Spleen (tissue), 11 donors: ENCODE measurements around the gene GRPR. TPM values are rescaled to one million over a fixed set of nuclear protein-coding genes. Genes with fewer than 3 reads are reported as not detected.

ENCODE experiments used
- DNase-seq: peaks from one replicate; pipeline ENCODE4 v3.0.0-alpha.2; 2020
- H3K27ac ChIP-seq, 8 donors: fragments of 200-600 bp; sonication (generic) in 7 of 8; 1 replicate in 4 of 8; 2 replicates in 4 of 8; pipeline versions ENCODE4 v1.5.0 to v1.8.0; 2016 to 2021; ENCODE audit warnings: inconsistent platforms in 4 of 8, mild to moderate bottlenecking in 4 of 8, moderate library complexity in 1 of 8
- H3K27me3 ChIP-seq, 7 donors: fragments of 200-600 bp; sonication (generic) in 6 of 7; replicated peaks in 1 of 7; 1 replicate in 4 of 7; 2 replicates in 3 of 7; pipeline versions ENCODE4 v1.5.0 to v1.8.0; 2016 to 2021; ENCODE audit warnings: inconsistent platforms in 3 of 7, mild to moderate bottlenecking in 1 of 7
- H3K36me3 ChIP-seq, 6 donors: fragments of 200-600 bp; sonication (generic) in 5 of 6; 1 replicate in 4 of 6; 2 replicates in 2 of 6; pipeline versions ENCODE4 v1.5.0 to v1.8.0; 2016 to 2021; ENCODE audit warnings: inconsistent platforms in 2 of 6
- H3K4me1 ChIP-seq, 6 donors: fragments of 200-600 bp; sonication (generic) in 5 of 6; 1 replicate in 3 of 6; 2 replicates in 3 of 6; pipeline versions ENCODE4 v1.5.0 to v1.8.0; 2016 to 2021; ENCODE audit warnings: inconsistent platforms in 3 of 6
- H3K4me3 ChIP-seq, 8 donors: fragments of 200-600 bp; sonication (generic) in 7 of 8; 1 replicate in 4 of 8; 2 replicates in 4 of 8; pipeline versions ENCODE4 v1.5.0 to v1.8.0; 2016 to 2021; ENCODE audit warnings: inconsistent platforms in 4 of 8, mild to moderate bottlenecking in 4 of 8, moderate library complexity in 2 of 8
- H3K9me3 ChIP-seq, 8 donors: fragments of 200-600 bp; sonication (generic) in 7 of 8; 1 replicate in 4 of 8; 2 replicates in 4 of 8; pipeline versions ENCODE4 v1.5.0 to v1.8.0; 2016 to 2021; ENCODE audit warnings: inconsistent platforms in 4 of 8
- POLR2A ChIP-seq, 3 donors: fragments of 450-650 bp; IDR thresholded peaks; one replicate each; pipeline ENCODE4 v1.5.1; 2017; ENCODE audit warnings: antibody characterized with exemption in 3 of 3, mild to moderate bottlenecking in 1 of 3
- POLR2AphosphoS5 ChIP-seq, 3 donors: sonication (generic); formaldehyde crosslinking; IDR thresholded peaks; one replicate each; pipeline ENCODE4 v1.5.1; 2017; ENCODE audit warnings: antibody characterized with exemption in 3 of 3
- WGBS, 5 donors: extraction: QIAGEN DNeasy Blood & Tissue Kit in 3 of 5; methylation state at CpG; one replicate each; pipeline versions ENCODE4 v1.1.5 to v1.1.7; 2013 to 2018; 5-methylcytosine and 5-hydroxymethylcytosine counted together
- intact Hi-C: fragments of 100-400 bp; cut with DNase I; formaldehyde crosslinking; loops from one replicate; pipeline ENCODE4 v1.15.0; 2023; ENCODE audit warnings: low total_unique reads
- polyA plus RNA-seq, 3 donors: library from polyadenylated mRNA; stranded (reverse); fragments of 200-250 nt; gene quantifications; one replicate each; pipeline ENCODE4 v1.2.1, GENCODE V29; 2013
- total RNA-seq, 7 donors: library from RNA; depleted of rRNA in 3 of 7; stranded (reverse); fragments of >200 nt in 3 of 7; fragmentation: NEBNext Ultra II Directional in 4 of 7; extraction: Animal tissue kit (Norgen Biotek cat#: 25700) in 4 of 7; gene quantifications; one replicate each; pipeline versions ENCODE4 v1.1.0 to v1.2.1, GENCODE V29; 2016 to 2021
- TF ChIP-seq, protein P1 (sequence below), 11 experiments: fragments of 200-600 bp in 7 of 11; fragments of 450-650 bp in 4 of 11; sonication (generic) in 4 of 11; IDR thresholded peaks in 8 of 11; conservative IDR thresholded peaks in 3 of 11; 1 replicate in 7 of 11; 2 replicates in 4 of 11; pipeline versions ENCODE4 v1.4.0 to v1.8.0; 2016 to 2021; ENCODE audit warnings: antibody characterized with exemption in 11 of 11, inconsistent platforms in 4 of 11, mild to moderate bottlenecking in 1 of 11
- donor health status: healthy with polysubstance abuse.
- donor health status: DM: no; HTN: no; CAD: no; lungs with moderate emphysema.
- donor health status: DM: no; HTN: no; CAD: no.
- donor health status: Bipolar disorder and iron deficiency.
- donor health status: healthy.
- donor health status: DM: no; HTN: no; CAD: no.
- donor health status: DM: yes; HTN: yes; CAD: no.

The GRPR gene
- total and polyA plus RNA-seq, 10 donors: 0.06 to 0.47 (median 0.23) TPM; not detected in 6

DNA sequence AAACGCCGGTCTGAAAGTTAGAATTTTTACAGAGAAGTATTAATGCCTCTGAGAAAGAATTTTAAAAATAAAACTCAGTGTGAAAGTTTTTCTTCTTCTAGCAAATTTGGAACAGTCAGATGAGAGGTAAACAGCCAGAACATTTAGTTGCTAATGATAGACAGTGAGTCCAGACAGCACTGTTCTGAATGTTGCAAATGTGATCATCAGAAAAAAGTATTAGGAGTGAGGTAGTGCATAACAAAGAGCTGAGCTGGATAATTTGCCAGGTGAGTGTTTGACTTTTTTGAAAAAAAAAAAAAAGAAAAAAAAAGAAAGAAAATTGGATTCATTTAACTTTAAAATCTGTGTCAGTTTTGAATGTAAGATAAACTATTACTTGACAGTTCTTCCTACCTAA, 42.0 kb upstream of the GRPR start:
- Histone ChIP-seq H3K4me1 (no peaks in the 10 kb centered on the region), H3K27me3 (peaks cover 0 to 13% (median 0%) of the 10 kb centered on the region in 7 donors), H3K36me3 (no peaks in the 10 kb centered on the region), H3K9me3 (no peaks in the 10 kb centered on the region), H3K27ac (no peak overlapping the region), H3K4me3 (no peak overlapping the region)
- intact Hi-C loops: no loop called here
- DNase-seq: no peak
- TF ChIP-seq, protein P1, sequence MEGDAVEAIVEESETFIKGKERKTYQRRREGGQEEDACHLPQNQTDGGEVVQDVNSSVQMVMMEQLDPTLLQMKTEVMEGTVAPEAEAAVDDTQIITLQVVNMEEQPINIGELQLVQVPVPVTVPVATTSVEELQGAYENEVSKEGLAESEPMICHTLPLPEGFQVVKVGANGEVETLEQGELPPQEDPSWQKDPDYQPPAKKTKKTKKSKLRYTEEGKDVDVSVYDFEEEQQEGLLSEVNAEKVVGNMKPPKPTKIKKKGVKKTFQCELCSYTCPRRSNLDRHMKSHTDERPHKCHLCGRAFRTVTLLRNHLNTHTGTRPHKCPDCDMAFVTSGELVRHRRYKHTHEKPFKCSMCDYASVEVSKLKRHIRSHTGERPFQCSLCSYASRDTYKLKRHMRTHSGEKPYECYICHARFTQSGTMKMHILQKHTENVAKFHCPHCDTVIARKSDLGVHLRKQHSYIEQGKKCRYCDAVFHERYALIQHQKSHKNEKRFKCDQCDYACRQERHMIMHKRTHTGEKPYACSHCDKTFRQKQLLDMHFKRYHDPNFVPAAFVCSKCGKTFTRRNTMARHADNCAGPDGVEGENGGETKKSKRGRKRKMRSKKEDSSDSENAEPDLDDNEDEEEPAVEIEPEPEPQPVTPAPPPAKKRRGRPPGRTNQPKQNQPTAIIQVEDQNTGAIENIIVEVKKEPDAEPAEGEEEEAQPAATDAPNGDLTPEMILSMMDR (IDR thresholded peaks at IDR 0.05 in 8 of 11, conservative IDR thresholded peaks at IDR 0.05 in 3 of 11): no peak
- TF ChIP-seq POLR2A (IDR thresholded peaks at IDR 0.05) (no peak), POLR2AphosphoS5 (IDR thresholded peaks at IDR 0.05) (no peak)
- WGBS, 5 donors: 86 to 98% (median 89%) methylated on average over 2 of the region's 2 CpGs

DNA sequence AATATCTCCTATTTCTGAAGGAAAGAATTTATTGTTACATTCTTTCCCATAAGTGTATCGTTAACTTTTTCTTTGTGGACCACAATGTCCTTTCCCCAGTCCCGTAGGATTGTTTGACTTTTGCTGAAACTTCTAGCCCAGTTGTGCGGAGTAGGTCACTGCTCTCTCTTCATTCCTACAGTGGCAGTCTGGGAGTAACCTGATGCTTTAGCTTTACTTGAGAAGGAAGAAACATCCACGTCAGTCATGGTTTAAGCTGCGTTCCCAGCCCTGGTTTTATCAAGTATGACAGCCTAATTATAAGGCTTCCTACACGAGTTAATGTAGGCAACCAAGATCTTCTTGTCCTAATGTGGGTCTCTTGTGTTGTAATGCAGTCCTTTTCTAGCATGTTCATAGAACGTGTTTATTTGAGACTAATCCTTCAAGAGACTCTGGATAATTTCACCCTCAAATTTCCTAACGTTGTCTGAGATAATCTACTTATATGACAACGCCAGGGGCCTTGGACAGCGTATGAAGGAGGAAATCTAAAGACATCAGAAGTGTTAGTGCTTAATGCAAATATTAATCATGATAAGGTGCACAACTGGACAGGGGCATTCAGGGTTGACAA, 40.8 kb upstream of the GRPR start:
- WGBS, 5 donors: 66 to 84% (median 77%) methylated on average over 10 of the region's 10 CpGs
- Histone ChIP-seq H3K4me1 (no peaks in the 10 kb centered on the region), H3K4me3 (no peak overlapping the region), H3K27me3 (peaks cover 0 to 13% (median 0%) of the 10 kb centered on the region in 7 donors), H3K27ac (no peak overlapping the region), H3K36me3 (no peaks in the 10 kb centered on the region), H3K9me3 (no peaks in the 10 kb centered on the region)
- DNase-seq: no peak
- intact Hi-C loops: no loop called here
- TF ChIP-seq, protein P1 (IDR thresholded peaks at IDR 0.05 in 8 of 11, conservative IDR thresholded peaks at IDR 0.05 in 3 of 11): no peak
- no peak for TF ChIP-seq POLR2A (IDR thresholded peaks at IDR 0.05)
- TF ChIP-seq POLR2AphosphoS5 (IDR thresholded peaks at IDR 0.05): no peak

DNA sequence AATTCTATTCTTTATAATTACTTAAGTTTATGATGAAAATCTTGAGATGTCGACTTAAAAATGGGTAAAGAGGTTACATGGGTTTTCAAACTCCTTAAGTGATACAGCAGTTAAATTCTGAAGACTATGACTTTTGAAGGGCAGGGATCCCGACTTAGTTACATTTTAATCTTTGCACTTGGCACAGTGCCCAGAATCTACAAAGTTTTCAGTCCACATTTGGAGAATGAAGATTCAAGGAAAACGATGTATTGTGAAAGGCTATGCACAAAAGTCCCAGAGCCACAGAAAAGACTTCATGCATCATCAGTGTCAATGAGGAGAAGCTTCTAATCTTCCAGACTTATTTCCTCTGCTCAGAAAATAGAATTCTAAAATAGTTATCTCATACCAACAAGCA, 36.3 kb upstream of the GRPR start:
- no peak for DNase-seq
- Histone ChIP-seq H3K4me3 (no peak overlapping the region), H3K4me1 (no peaks in the 10 kb centered on the region), H3K27ac (no peak overlapping the region), H3K27me3 (peaks cover 0 to 13% (median 0%) of the 10 kb centered on the region in 7 donors), H3K9me3 (no peaks in the 10 kb centered on the region), H3K36me3 (no peaks in the 10 kb centered on the region)
- TF ChIP-seq POLR2AphosphoS5 (IDR thresholded peaks at IDR 0.05): no peak
- TF ChIP-seq, protein P1 (IDR thresholded peaks at IDR 0.05 in 8 of 11, conservative IDR thresholded peaks at IDR 0.05 in 3 of 11): no peak
- TF ChIP-seq POLR2A (IDR thresholded peaks at IDR 0.05): no peak
- 50 to 69% (median 68%) methylated on average over 3 of the region's 3 CpGs for WGBS, 5 donors
- intact Hi-C loops: no loop called here

DNA sequence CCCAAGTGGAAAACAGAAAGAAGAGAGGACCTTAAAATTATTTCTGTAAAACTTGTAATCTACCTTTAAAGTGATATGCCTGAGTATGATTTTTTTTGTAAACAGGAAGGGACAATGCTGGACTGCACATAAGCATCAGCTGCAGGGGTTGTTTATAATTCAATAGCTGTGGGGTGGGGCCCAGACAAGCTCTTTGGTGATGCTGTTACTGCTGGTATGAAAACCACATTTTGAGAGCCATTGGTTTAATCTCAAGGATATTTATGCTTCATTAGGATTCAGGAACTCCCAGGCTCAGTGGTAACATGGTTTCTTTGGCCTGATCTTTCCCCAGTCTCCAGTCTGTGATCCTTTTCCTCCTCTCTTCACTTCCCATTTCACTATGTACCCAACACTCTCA, 34.3 kb upstream of the GRPR start:
- Histone ChIP-seq H3K9me3 (no peaks in the 10 kb centered on the region), H3K4me1 (no peaks in the 10 kb centered on the region), H3K27me3 (peaks cover 0 to 12% (median 0%) of the 10 kb centered on the region in 7 donors), H3K36me3 (no peaks in the 10 kb centered on the region), H3K4me3 (no peak overlapping the region), H3K27ac (no peak overlapping the region)
- no peak for TF ChIP-seq POLR2AphosphoS5 (IDR thresholded peaks at IDR 0.05)
- TF ChIP-seq POLR2A (IDR thresholded peaks at IDR 0.05): no peak
- TF ChIP-seq, protein P1 (IDR thresholded peaks at IDR 0.05 in 8 of 11, conservative IDR thresholded peaks at IDR 0.05 in 3 of 11): no peak
- no peak for DNase-seq
- intact Hi-C loops: no loop called here
